ENCODE data around the gene RBBP5. TPM values are rescaled to one million over a fixed set of nuclear protein-coding genes. Genes with fewer than 3 reads are reported as not detected.

Gene RBBP5
- polyA plus RNA-seq, 1 donor from 2014 or later, result 24.2 TPM

GRCh38 chr1:205144751-205145150 lies 23.0 kb upstream of the RBBP5 start:
- Histone ChIP-seq H3K9me3 (ENCODE audit: low read length) (no peaks in the 10 kb centered on the region), H3K4me2 (ENCODE audit: low read length) (no peak overlapping the region), H3K27me3 (ENCODE audit: insufficient read depth, low read depth, low read length) (no peaks in the 10 kb centered on the region), H3K9ac (ENCODE audit: low read length) (no peak overlapping the region), H3K79me2 (replicated peaks; ENCODE audit: insufficient read depth, low read length) (no peaks in the 10 kb centered on the region), H2AFZ (ENCODE audit: low read depth, low read length) (no peak overlapping the region), H3K36me3 (ENCODE audit: insufficient read depth, low read length) (peaks cover 4% of the 10 kb centered on the region), H3K27ac (ENCODE audit: low read length) (no peak overlapping the region), H3K4me3 (ENCODE audit: low read length) (no peak overlapping the region), H3K9me2 (ENCODE audit: insufficient read depth, low read length) (no peaks in the 10 kb centered on the region), H4K20me1 (ENCODE audit: insufficient read depth) (no peaks in the 10 kb centered on the region), H3F3A (ENCODE audit: insufficient read depth, low read length, poor library complexity, severe bottlenecking) (no peaks in the 10 kb centered on the region)
- TF ChIP-seq POLR2AphosphoS5 (IDR thresholded peaks at IDR 0.05), result no peak
- no peak for TF ChIP-seq REST (IDR thresholded peaks at IDR 0.05; ENCODE audit: borderline replicate concordance)
- TF ChIP-seq CTCF (IDR thresholded peaks at IDR 0.05; ENCODE audit: poor library complexity, severe bottlenecking), result no peak
- no peak for TF ChIP-seq SMC3 (conservative IDR thresholded peaks at IDR 0.05; ENCODE audit: poor library complexity)
- TF ChIP-seq EZH2 (IDR thresholded peaks at IDR 0.05; ENCODE audit: borderline replicate concordance, insufficient read depth, low read length, poor library complexity, severe bottlenecking), result no peak
- no peak for TF ChIP-seq RAD21 (conservative IDR thresholded peaks at IDR 0.05)
- no peak for TF ChIP-seq MXI1 (conservative IDR thresholded peaks at IDR 0.05; ENCODE audit: poor library complexity, severe bottlenecking)
- no peak for TF ChIP-seq TAF1 (IDR thresholded peaks at IDR 0.05; ENCODE audit: low read depth)
- TF ChIP-seq EP300 (conservative IDR thresholded peaks at IDR 0.05; ENCODE audit: poor library complexity, severe bottlenecking), result no peak

GRCh38 chr1:205144046-205144720 lies 22.4 kb upstream of the RBBP5 start:
- Histone ChIP-seq H3F3A (ENCODE audit: insufficient read depth, low read length, poor library complexity, severe bottlenecking) (no peaks in the 10 kb centered on the region), H3K27me3 (ENCODE audit: insufficient read depth, low read depth, low read length) (no peaks in the 10 kb centered on the region), H4K20me1 (ENCODE audit: insufficient read depth) (no peaks in the 10 kb centered on the region), H2AFZ (ENCODE audit: low read depth, low read length) (no peak overlapping the region), H3K9me2 (ENCODE audit: insufficient read depth, low read length) (no peaks in the 10 kb centered on the region), H3K4me2 (ENCODE audit: low read length) (no peak overlapping the region), H3K36me3 (ENCODE audit: insufficient read depth, low read length) (peaks cover 4% of the 10 kb centered on the region), H3K27ac (ENCODE audit: low read length) (no peak overlapping the region), H3K4me3 (ENCODE audit: low read length) (no peak overlapping the region), H3K9ac (ENCODE audit: low read length) (no peak overlapping the region), H3K9me3 (ENCODE audit: low read length) (no peaks in the 10 kb centered on the region), H3K79me2 (replicated peaks; ENCODE audit: insufficient read depth, low read length) (no peaks in the 10 kb centered on the region)
- TF ChIP-seq TAF1 (IDR thresholded peaks at IDR 0.05; ENCODE audit: low read depth), result no peak
- no peak for TF ChIP-seq RAD21 (conservative IDR thresholded peaks at IDR 0.05)

Measured in neural cell (in vitro differentiated cells).